H1 (cell line): ENCODE results near the gene ZDHHC5. TPM values are rescaled to one million over a fixed set of nuclear protein-coding genes. Genes with fewer than 3 reads are reported as not detected.

Source experiments
- polyA plus RNA-seq, 7 experiments: library from polyadenylated mRNA; depleted of rRNA in 3 of 7; stranded (reverse) in 5 of 7; unstranded in 2 of 7; fragments of >200 nt in 5 of 7; fragments of 200-250 nt in 2 of 7; gene quantifications; 1 replicate in 5 of 7; 2 replicates in 1 of 7; 4 replicates in 1 of 7; pipeline versions ENCODE4 v1.2.1 to v1.2.3, GENCODE V29; 2011 to 2013; ENCODE audit warnings: missing spikeins in 2 of 7, mixed read lengths in 2 of 7
- total RNA-seq: library from RNA; stranded (reverse); fragmentation: NEBNext Ultra II Directional; extraction: Animal tissue kit (Norgen Biotek cat#: 25700); gene quantifications from 2 replicates; pipeline ENCODE4 v1.2.1, GENCODE V29; 2021
- TF ChIP-seq, protein P1 (sequence below): fragments of 300-600 bp; sonication (generic); IDR thresholded peaks from 2 replicates; pipeline ENCODE4 v1.7.1; 2012; ENCODE audit warnings: low read length, moderate library complexity, mild to moderate bottlenecking, inconsistent platforms; ENCODE audit not compliant: insufficient replicate concordance

The ZDHHC5 gene
- total and polyA plus RNA-seq, 2 of the 8 experiments (the other 6 are each of a cell fraction or from before 2014, with no cell fraction given) = 40.0 to 56.3 TPM

DNA sequence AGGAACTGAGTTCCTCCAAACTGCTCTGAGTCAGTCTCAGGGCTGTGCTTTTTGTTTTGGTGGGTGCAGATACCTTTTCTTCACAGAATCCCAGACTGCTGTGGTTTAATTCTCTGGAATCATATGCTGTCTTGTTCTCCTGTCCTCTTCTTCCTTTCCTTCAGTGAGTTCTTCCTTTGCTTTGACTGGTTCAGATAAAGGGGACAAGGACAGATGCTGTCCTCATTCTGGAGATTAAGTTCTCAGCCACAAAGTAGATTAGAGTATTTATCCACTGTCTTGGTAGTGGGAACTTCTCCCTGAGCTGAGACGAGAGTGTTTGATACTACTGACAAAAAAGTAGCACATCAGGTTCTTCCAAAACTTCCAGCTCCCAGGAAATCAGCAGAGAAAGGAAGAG lies 13.3 kb downstream of the ZDHHC5 start (continued):
- TF ChIP-seq, protein P1, sequence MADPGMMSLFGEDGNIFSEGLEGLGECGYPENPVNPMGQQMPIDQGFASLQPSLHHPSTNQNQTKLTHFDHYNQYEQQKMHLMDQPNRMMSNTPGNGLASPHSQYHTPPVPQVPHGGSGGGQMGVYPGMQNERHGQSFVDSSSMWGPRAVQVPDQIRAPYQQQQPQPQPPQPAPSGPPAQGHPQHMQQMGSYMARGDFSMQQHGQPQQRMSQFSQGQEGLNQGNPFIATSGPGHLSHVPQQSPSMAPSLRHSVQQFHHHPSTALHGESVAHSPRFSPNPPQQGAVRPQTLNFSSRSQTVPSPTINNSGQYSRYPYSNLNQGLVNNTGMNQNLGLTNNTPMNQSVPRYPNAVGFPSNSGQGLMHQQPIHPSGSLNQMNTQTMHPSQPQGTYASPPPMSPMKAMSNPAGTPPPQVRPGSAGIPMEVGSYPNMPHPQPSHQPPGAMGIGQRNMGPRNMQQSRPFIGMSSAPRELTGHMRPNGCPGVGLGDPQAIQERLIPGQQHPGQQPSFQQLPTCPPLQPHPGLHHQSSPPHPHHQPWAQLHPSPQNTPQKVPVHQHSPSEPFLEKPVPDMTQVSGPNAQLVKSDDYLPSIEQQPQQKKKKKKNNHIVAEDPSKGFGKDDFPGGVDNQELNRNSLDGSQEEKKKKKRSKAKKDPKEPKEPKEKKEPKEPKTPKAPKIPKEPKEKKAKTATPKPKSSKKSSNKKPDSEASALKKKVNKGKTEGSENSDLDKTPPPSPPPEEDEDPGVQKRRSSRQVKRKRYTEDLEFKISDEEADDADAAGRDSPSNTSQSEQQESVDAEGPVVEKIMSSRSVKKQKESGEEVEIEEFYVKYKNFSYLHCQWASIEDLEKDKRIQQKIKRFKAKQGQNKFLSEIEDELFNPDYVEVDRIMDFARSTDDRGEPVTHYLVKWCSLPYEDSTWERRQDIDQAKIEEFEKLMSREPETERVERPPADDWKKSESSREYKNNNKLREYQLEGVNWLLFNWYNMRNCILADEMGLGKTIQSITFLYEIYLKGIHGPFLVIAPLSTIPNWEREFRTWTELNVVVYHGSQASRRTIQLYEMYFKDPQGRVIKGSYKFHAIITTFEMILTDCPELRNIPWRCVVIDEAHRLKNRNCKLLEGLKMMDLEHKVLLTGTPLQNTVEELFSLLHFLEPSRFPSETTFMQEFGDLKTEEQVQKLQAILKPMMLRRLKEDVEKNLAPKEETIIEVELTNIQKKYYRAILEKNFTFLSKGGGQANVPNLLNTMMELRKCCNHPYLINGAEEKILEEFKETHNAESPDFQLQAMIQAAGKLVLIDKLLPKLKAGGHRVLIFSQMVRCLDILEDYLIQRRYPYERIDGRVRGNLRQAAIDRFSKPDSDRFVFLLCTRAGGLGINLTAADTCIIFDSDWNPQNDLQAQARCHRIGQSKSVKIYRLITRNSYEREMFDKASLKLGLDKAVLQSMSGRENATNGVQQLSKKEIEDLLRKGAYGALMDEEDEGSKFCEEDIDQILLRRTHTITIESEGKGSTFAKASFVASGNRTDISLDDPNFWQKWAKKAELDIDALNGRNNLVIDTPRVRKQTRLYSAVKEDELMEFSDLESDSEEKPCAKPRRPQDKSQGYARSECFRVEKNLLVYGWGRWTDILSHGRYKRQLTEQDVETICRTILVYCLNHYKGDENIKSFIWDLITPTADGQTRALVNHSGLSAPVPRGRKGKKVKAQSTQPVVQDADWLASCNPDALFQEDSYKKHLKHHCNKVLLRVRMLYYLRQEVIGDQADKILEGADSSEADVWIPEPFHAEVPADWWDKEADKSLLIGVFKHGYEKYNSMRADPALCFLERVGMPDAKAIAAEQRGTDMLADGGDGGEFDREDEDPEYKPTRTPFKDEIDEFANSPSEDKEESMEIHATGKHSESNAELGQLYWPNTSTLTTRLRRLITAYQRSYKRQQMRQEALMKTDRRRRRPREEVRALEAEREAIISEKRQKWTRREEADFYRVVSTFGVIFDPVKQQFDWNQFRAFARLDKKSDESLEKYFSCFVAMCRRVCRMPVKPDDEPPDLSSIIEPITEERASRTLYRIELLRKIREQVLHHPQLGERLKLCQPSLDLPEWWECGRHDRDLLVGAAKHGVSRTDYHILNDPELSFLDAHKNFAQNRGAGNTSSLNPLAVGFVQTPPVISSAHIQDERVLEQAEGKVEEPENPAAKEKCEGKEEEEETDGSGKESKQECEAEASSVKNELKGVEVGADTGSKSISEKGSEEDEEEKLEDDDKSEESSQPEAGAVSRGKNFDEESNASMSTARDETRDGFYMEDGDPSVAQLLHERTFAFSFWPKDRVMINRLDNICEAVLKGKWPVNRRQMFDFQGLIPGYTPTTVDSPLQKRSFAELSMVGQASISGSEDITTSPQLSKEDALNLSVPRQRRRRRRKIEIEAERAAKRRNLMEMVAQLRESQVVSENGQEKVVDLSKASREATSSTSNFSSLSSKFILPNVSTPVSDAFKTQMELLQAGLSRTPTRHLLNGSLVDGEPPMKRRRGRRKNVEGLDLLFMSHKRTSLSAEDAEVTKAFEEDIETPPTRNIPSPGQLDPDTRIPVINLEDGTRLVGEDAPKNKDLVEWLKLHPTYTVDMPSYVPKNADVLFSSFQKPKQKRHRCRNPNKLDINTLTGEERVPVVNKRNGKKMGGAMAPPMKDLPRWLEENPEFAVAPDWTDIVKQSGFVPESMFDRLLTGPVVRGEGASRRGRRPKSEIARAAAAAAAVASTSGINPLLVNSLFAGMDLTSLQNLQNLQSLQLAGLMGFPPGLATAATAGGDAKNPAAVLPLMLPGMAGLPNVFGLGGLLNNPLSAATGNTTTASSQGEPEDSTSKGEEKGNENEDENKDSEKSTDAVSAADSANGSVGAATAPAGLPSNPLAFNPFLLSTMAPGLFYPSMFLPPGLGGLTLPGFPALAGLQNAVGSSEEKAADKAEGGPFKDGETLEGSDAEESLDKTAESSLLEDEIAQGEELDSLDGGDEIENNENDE = no peak
